ENCODE data around the gene ASPSCR1. TPM values are rescaled to one million over a fixed set of nuclear protein-coding genes. Genes with fewer than 3 reads are reported as not detected.
"Not testable (repeated sequence)": the region's sequence is repeated elsewhere in the genome, so short reads cannot be mapped to it uniquely, and the experiment has no call there.

Gene ASPSCR1
- total RNA-seq, 3 donors from 2014 or later, result 15.4 to 31.8 (median 17.9) TPM

DNA sequence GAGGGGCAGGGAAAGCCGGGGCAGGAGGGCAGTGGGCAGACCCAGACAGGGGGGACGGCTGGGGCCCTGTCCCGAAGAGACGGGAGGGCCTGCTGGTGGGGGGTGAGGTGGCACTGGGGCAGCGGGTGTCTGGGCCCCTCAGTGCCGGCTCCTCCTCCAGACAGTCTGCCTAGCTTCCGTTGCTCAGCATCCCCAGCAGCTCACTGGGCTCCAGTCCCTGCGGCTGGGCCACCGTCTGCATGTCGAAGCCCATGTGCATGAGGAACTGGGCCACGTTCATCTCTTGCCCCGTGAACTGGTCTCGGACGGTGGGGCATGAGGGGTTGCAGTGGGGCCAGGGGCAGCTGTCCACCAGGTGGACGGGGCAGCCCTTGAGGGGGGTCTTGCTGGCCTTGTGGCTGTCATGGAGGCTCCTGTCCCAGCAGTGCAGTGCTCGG lies 24.6 kb upstream of the ASPSCR1 start:
- Histone ChIP-seq H3K4me1 (no peaks in the 10 kb centered on the region), H3K36me3 (no peaks in the 10 kb centered on the region), H3K4me3 (no peak overlapping the region), H3K9me3 (no peaks in the 10 kb centered on the region), H3K27ac (no peak overlapping the region), H3K27me3 (peaks cover 0 to 13% of the 10 kb centered on the region in 2 donors)
- intact Hi-C loops (cut with DNase I; ENCODE audit: low total_unique reads), result no loop called here
- no peak for TF ChIP-seq POLR2A (IDR thresholded peaks at IDR 0.05)
- no peak for TF ChIP-seq POLR2AphosphoS5 (IDR thresholded peaks at IDR 0.05)
- TF ChIP-seq, protein P1, sequence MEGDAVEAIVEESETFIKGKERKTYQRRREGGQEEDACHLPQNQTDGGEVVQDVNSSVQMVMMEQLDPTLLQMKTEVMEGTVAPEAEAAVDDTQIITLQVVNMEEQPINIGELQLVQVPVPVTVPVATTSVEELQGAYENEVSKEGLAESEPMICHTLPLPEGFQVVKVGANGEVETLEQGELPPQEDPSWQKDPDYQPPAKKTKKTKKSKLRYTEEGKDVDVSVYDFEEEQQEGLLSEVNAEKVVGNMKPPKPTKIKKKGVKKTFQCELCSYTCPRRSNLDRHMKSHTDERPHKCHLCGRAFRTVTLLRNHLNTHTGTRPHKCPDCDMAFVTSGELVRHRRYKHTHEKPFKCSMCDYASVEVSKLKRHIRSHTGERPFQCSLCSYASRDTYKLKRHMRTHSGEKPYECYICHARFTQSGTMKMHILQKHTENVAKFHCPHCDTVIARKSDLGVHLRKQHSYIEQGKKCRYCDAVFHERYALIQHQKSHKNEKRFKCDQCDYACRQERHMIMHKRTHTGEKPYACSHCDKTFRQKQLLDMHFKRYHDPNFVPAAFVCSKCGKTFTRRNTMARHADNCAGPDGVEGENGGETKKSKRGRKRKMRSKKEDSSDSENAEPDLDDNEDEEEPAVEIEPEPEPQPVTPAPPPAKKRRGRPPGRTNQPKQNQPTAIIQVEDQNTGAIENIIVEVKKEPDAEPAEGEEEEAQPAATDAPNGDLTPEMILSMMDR (IDR thresholded peaks at IDR 0.05), result no peak
- no peak for DNase-seq (ENCODE audit: low spot score in 2 of 2)

DNA sequence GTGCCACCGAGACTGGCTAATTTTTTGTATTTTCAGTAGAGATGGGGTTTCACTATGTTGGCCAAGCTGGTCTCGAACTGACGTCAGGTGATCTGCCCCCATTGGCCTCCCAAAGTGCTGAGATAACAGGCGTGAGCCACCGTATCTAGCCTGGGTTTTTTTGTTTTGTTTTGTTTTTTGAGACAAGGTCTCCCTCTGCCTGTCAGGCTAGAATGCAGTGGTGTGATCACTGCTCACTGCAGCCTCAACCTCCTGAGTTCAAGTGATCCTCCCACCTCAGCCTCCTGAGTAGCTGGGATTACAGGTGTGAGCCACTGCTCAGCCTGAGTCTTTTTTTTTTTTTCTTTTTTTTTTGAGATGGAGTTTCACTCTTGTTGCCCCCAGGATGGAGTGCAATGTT lies 24.0 kb upstream of the ASPSCR1 start:
- peaks cover 0 to 19% of the 10 kb centered on the region in 2 donors for H3K27me3 ChIP-seq
- H3K4me1 ChIP-seq; H3K27ac ChIP-seq; H3K9me3 ChIP-seq; intact Hi-C loops (cut with DNase I; ENCODE audit: low total_unique reads); H3K4me3 ChIP-seq; H3K36me3 ChIP-seq; DNase-seq (ENCODE audit: low spot score in 2 of 2): not testable (repeated sequence)

DNA sequence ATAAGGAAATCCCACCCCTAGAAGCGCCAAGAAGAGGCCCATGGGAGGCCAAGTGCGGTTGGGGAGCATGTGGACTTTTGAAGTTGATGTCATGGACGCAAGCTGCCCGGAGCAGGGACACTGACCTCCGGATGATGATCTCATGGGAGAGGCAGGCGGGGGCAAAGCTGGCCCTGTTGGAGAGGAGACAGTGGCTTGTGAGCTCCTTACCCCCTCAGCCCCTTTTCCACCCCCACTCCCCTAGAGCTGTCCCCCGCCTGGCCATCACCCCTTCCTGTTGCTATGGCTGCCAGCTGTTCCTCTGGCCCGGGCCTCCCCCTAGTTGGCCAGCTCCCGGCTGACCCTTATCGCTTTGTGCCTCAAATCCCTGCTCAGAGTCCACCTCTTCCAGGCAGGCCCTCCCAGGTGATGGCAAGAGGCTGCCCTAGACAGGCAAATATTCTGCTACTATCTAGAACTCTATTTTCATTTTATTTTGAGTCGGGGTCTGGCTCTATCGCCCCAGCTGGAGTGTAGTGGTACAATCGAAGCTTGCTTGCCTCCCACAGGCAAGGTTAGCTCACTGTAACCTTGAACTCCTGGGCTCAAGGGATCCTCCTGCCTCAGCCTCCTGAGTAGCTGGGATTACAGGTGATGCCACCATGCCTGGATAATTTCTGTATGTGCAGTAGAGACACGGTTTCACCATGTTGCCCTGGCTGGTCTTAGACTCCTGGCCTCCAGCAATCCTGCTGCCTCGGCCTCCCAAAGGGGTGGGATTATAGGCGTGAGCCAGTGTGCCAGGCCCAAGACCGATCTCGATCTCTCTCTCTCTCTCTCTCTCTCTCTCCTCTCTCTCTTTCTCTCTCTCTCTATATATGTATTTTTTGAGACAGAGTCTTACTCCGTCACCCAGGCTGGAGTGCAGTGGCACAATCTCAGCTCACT lies 23.0 kb upstream of the ASPSCR1 start:
- TF ChIP-seq POLR2AphosphoS5 (IDR thresholded peaks at IDR 0.05), result no peak
- TF ChIP-seq POLR2A (IDR thresholded peaks at IDR 0.05), result no peak
- TF ChIP-seq, protein P1 (IDR thresholded peaks at IDR 0.05), result no peak
- Histone ChIP-seq H3K36me3 (no peaks in the 10 kb centered on the region), H3K4me3 (no peak overlapping the region), H3K4me1 (peaks cover 0 to under 1% of the 10 kb centered on the region in 2 donors), H3K9me3 (no peaks in the 10 kb centered on the region), H3K27me3 (peaks cover 6 to 29% of the 10 kb centered on the region in 2 donors), H3K27ac (no peak overlapping the region)
- intact Hi-C loops (cut with DNase I; ENCODE audit: low total_unique reads), result no loop called here
- no peak for DNase-seq (ENCODE audit: low spot score in 2 of 2)

DNA sequence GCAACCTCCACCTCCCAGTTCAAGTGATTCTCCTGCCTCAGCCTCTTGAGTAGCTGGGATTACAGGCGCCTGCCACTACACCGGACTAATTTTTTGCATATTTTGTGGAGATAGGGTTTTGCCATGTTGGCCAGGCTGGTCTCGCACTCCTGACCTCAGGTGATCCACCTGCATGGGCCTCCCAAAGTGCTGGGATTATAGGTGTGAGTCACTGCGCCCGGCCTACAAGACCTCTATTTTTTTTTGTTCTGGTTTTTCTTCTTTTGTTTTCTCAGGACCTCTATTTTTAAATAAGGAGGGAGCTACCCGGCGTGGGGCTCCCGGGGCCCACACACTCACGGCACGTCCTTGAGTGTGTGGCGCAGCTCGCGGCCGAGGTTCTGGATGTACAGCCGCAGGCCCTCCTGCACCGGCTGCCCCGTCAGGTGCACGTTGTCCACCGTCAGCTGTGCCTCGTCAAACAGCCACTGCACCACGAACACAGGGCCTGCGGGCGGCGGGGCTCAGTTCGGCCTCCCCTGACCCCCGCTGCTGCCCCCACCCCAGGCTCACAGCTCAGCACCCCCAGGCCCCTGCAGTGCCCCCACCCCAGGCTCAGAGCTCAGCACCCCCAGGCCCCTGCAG lies 22.3 kb upstream of the ASPSCR1 start:
- intact Hi-C loops (cut with DNase I; ENCODE audit: low total_unique reads), result no loop called here
- peaks cover 10 to 35% of the 10 kb centered on the region in 2 donors for H3K27me3 ChIP-seq
- H3K4me3 ChIP-seq, result no peak overlapping the region
- peaks cover 0 to 8% of the 10 kb centered on the region in 2 donors for H3K4me1 ChIP-seq
- TF ChIP-seq POLR2AphosphoS5 (IDR thresholded peaks at IDR 0.05) (no peak), POLR2A (IDR thresholded peaks at IDR 0.05) (no peak)
- TF ChIP-seq, protein P1 (IDR thresholded peaks at IDR 0.05), result no peak
- no peak overlapping the region for H3K27ac ChIP-seq
- no peak for DNase-seq (ENCODE audit: low spot score in 2 of 2)
- H3K9me3 ChIP-seq, result no peaks in the 10 kb centered on the region
- no peaks in the 10 kb centered on the region for H3K36me3 ChIP-seq

GRCh38 chr17:81955756-81956544 lies 21.5 kb upstream of the ASPSCR1 start:
- Histone ChIP-seq H3K27me3 (peaks cover 15 to 41% of the 10 kb centered on the region in 2 donors), H3K9me3 (no peaks in the 10 kb centered on the region), H3K4me3 (no peak overlapping the region), H3K36me3 (no peaks in the 10 kb centered on the region), H3K4me1 (peaks cover 0 to 12% of the 10 kb centered on the region in 2 donors), H3K27ac (no peak overlapping the region)
- DNase-seq (ENCODE audit: low spot score in 2 of 2), result no peak
- intact Hi-C loops (cut with DNase I; ENCODE audit: low total_unique reads), result no loop called here
- TF ChIP-seq POLR2AphosphoS5 (IDR thresholded peaks at IDR 0.05) (no peak), POLR2A (IDR thresholded peaks at IDR 0.05) (no peak)
- TF ChIP-seq, protein P1 (IDR thresholded peaks at IDR 0.05), result no peak
